GM23338 (cell line): Measurements from ENCODE around the gene CRACR2A. TPM values are rescaled to one million over a fixed set of nuclear protein-coding genes. Genes with fewer than 3 reads are reported as not detected.

ENCODE experiments used
- ATAC-seq: fragments of 200-7000 bp; cut with Tn5 transposase; 3 replicates; pipeline ENCODE4 v1.9.1; 2020
- DNase-seq: peaks from one replicate; pipeline ENCODE4 v3.0.0-alpha.2; 2015; ENCODE audit warnings: low spot score
- H2AFZ ChIP-seq: fragments of 200-600 bp; sonication (generic); 2 replicates; pipeline ENCODE4 v1.8.0; 2016; ENCODE audit warnings: antibody characterized with exemption, mild to moderate bottlenecking, moderate library complexity
- H3F3A ChIP-seq: fragments of 200-600 bp; sonication (generic); replicated peaks from 2 replicates; pipeline ENCODE4 v1.8.0; 2017; ENCODE audit warnings: antibody characterized with exemption, mixed run types, low read depth
- H3K27ac ChIP-seq: fragments of 200-600 bp; sonication (generic); 2 replicates; pipeline ENCODE4 v1.6.1; 2016; ENCODE audit warnings: low read depth
- H3K27me3 ChIP-seq: fragments of 200-600 bp; sonication (generic); 2 replicates; pipeline ENCODE4 v1.8.0; 2016; ENCODE audit warnings: mild to moderate bottlenecking, mixed run types, moderate library complexity; ENCODE audit not compliant: insufficient read depth
- H3K36me3 ChIP-seq: fragments of 200-600 bp; sonication (generic); 2 replicates; pipeline ENCODE4 v1.8.0; 2016; ENCODE audit warnings: mild to moderate bottlenecking; ENCODE audit not compliant: insufficient read depth
- H3K4me1 ChIP-seq: fragments of 200-600 bp; sonication (generic); 2 replicates; pipeline ENCODE4 v1.8.0; 2016; ENCODE audit warnings: mild to moderate bottlenecking, moderate library complexity; ENCODE audit not compliant: insufficient read depth
- H3K4me2 ChIP-seq: fragments of 200-600 bp; sonication (generic); 2 replicates; pipeline ENCODE4 v1.7.1; 2017; ENCODE audit warnings: mixed run types
- H3K4me3 ChIP-seq: fragments of 200-600 bp; sonication (generic); 2 replicates; pipeline ENCODE4 v1.6.1; 2016; ENCODE audit warnings: mixed run types
- H3K79me2 ChIP-seq: fragments of 200-600 bp; sonication (generic); replicated peaks from 2 replicates; pipeline ENCODE4 v1.8.0; 2017; ENCODE audit warnings: mild to moderate bottlenecking; ENCODE audit not compliant: insufficient read depth
- H3K9me2 ChIP-seq: fragments of 200-600 bp; sonication (generic); 2 replicates; pipeline ENCODE4 v1.8.0; 2017; ENCODE audit not compliant: insufficient read depth
- H4K20me1 ChIP-seq: fragments of 200-600 bp; sonication (generic); replicated peaks from 2 replicates; pipeline ENCODE4 v1.8.0; 2017; ENCODE audit warnings: mild to moderate bottlenecking; ENCODE audit not compliant: insufficient read depth
- H3K27ac Mint-ChIP-seq: 2 replicates; pipeline ENCODE4 v1.8.0; 2020; ENCODE audit warnings: inconsistent platforms, mild to moderate bottlenecking, moderate library complexity, mixed read lengths
- H3K27me3 Mint-ChIP-seq: 3 replicates; pipeline ENCODE4 v1.8.0; 2022; ENCODE audit warnings: low read depth, mild to moderate bottlenecking, moderate library complexity, mixed read lengths, inconsistent platforms; ENCODE audit not compliant: insufficient read depth, poor library complexity
- H3K36me3 Mint-ChIP-seq: 3 replicates; pipeline ENCODE4 v1.8.0; 2021; ENCODE audit warnings: low read depth, mild to moderate bottlenecking, inconsistent platforms, moderate library complexity, mixed read lengths
- H3K4me1 Mint-ChIP-seq: 3 replicates; pipeline ENCODE4 v1.8.0; 2020; ENCODE audit warnings: mild to moderate bottlenecking, inconsistent platforms, mixed read lengths
- H3K4me3 Mint-ChIP-seq: 3 replicates; pipeline ENCODE4 v1.8.0; 2021; ENCODE audit warnings: moderate library complexity, mild to moderate bottlenecking, inconsistent platforms, mixed read lengths
- H3K9me3 Mint-ChIP-seq: 3 replicates; pipeline ENCODE4 v1.8.0; 2020; ENCODE audit warnings: moderate library complexity, mild to moderate bottlenecking, inconsistent platforms, mixed read lengths
- CREB1 ChIP-seq: fragments of 250-450 bp; sonication (Bioruptor Pico); IDR thresholded peaks from 2 replicates; pipeline ENCODE4 v1.5.0; 2020; ENCODE audit warnings: low read depth, mild to moderate bottlenecking, moderate library complexity
- CTCF ChIP-seq, 2 experiments: fragments of 200-600 bp in 1 of 2; sonication (generic) in 1 of 2; conservative IDR thresholded peaks; 2 replicates each; pipeline versions ENCODE4 v1.5.1 to v1.6.1; 2016 to 2017; ENCODE audit warnings: antibody characterized with exemption in 2 of 2, low read depth in 2 of 2, mild to moderate bottlenecking in 2 of 2, moderate library complexity in 1 of 2
- ETS1 ChIP-seq: IDR thresholded peaks from 2 replicates; pipeline ENCODE4 v1.6.1; 2016; ENCODE audit warnings: antibody characterized with exemption
- EZH2 ChIP-seq: fragments of 200-600 bp; sonication (generic); IDR thresholded peaks from one replicate; pipeline ENCODE4 v1.8.0; 2017; ENCODE audit warnings: antibody characterized with exemption, mild to moderate bottlenecking, low read depth; ENCODE audit not compliant: unreplicated experiment
- EZH2phosphoT487 ChIP-seq: fragments of 200-600 bp; sonication (generic); IDR thresholded peaks from one replicate; pipeline ENCODE4 v1.8.1; 2018; ENCODE audit warnings: antibody characterized with exemption; ENCODE audit not compliant: unreplicated experiment
- JUNB ChIP-seq: IDR thresholded peaks from one replicate; pipeline ENCODE4 v1.6.1; 2016; ENCODE audit warnings: antibody characterized with exemption; ENCODE audit not compliant: unreplicated experiment
- NANOG ChIP-seq: IDR thresholded peaks from 2 replicates; pipeline ENCODE4 v1.6.1; 2016; ENCODE audit warnings: antibody characterized with exemption, borderline replicate concordance
- POLR2AphosphoS5 ChIP-seq: IDR thresholded peaks from 2 replicates; pipeline ENCODE4 v1.6.1; 2016; ENCODE audit warnings: antibody characterized with exemption, low read depth
- REST ChIP-seq: IDR thresholded peaks from one replicate; pipeline ENCODE4 v1.6.1; 2018; ENCODE audit warnings: antibody characterized with exemption; ENCODE audit not compliant: unreplicated experiment
- STAT1 ChIP-seq: IDR thresholded peaks from one replicate; pipeline ENCODE4 v1.6.1; 2016; ENCODE audit warnings: antibody characterized with exemption; ENCODE audit not compliant: unreplicated experiment
- ZNF114 ChIP-seq: fragments of 250-450 bp; sonication (Bioruptor Pico); IDR thresholded peaks from 2 replicates; pipeline ENCODE4 v1.5.0; 2020; ENCODE audit warnings: mild to moderate bottlenecking, moderate library complexity
- ZNF331 ChIP-seq: fragments of 250-450 bp; sonication (Bioruptor Pico); IDR thresholded peaks from 2 replicates; pipeline ENCODE4 v1.5.0; 2020; ENCODE audit warnings: low read depth, mild to moderate bottlenecking, moderate library complexity
- ZNF462 ChIP-seq: fragments of 250-450 bp; sonication (Bioruptor Pico); IDR thresholded peaks from 2 replicates; pipeline ENCODE4 v1.5.0; 2020; ENCODE audit warnings: mild to moderate bottlenecking, moderate library complexity
- polyA plus RNA-seq: library from polyadenylated mRNA; unstranded; fragments of >200 nt; fragmentation: Nextera tagmentation; extraction: Ambion mirVana; gene quantifications from 2 replicates; pipeline ENCODE4 v1.2.1, GENCODE V29; 2016
- total RNA-seq: library from RNA; depleted of rRNA; stranded (reverse); fragments of >200 nt; shearing (Covaris generic); gene quantifications from 2 replicates; pipeline ENCODE4 v1.2.3, GENCODE V29; 2014

The CRACR2A gene
- total and polyA plus RNA-seq, 2 experiments from 2014 or later: 1.5 to 3.0 TPM

- H3K9me2 ChIP-seq: no peaks in the 10 kb centered on the region
- no peaks in the 10 kb centered on the region for H3K79me2 ChIP-seq
- peak overlapping the region; percentile 87 for H2AFZ ChIP-seq
- H3K4me1 ChIP-seq: peaks cover 41% of the 10 kb centered on the region
- DNase-seq: peak; percentile 67
- peaks cover 10% of the 10 kb centered on the region; the same call in 1 of the 2 replicates for H3K27me3 ChIP-seq
- Mint-ChIP-seq H3K9me3 (no peaks in the 10 kb centered on the region), H3K4me3 (peak overlapping the region; percentile 66), H3K27ac (0 out of 2 replicates have a peak overlapping the region, but pooled peaks have one; percentile 13), H3K36me3 (no peaks in the 10 kb centered on the region), H3K27me3 (peaks cover 29% of the 10 kb centered on the region), H3K4me1 (peaks cover 73% of the 10 kb centered on the region)
- no peaks in the 10 kb centered on the region; the same call in 1 of the 2 replicates for H4K20me1 ChIP-seq
- H3F3A ChIP-seq: 0 out of 2 replicates have a peak, but pooled peaks cover 4% of the 10 kb centered on the region
- no peak for TF ChIP-seq CREB1 (CRISPR knock-in tag)
- TF ChIP-seq POLR2AphosphoS5: no peak
- no peak for TF ChIP-seq EZH2phosphoT487
- TF ChIP-seq ZNF331 (CRISPR knock-in tag): no peak
- TF ChIP-seq ZNF114 (CRISPR knock-in tag): no peak
- TF ChIP-seq ZNF462 (CRISPR knock-in tag): no peak
- no peak for TF ChIP-seq STAT1
- TF ChIP-seq NANOG: no peak
- TF ChIP-seq CTCF (conservative IDR thresholded peaks at IDR 0.05; ENCODE audit: low read depth in 2 of 2): no peak
- TF ChIP-seq ETS1: no peak
- no peak for TF ChIP-seq EZH2
- no peak for TF ChIP-seq JUNB
- no peak for TF ChIP-seq REST
- ATAC-seq: peak; percentile 69
- H3K4me3 ChIP-seq: peak overlapping the region; percentile 50
- no peaks in the 10 kb centered on the region for H3K36me3 ChIP-seq
- H3K27ac ChIP-seq: no peak overlapping the region
- H3K4me2 ChIP-seq: peak overlapping the region; percentile 73
Measured at GRCh38 chr12:3604748-3605586, 147.9 kb downstream of the CRACR2A start.
